Endodermal cell (in vitro differentiated cells): Measurements from ENCODE around the gene MLX. TPM values are rescaled to one million over a fixed set of nuclear protein-coding genes. Genes with fewer than 3 reads are reported as not detected.

Source experiments
- total RNA-seq, 2 donors: library from RNA; stranded (reverse); fragmentation: NEBNext Ultra II Directional in 1 of 2; extraction: Animal tissue kit (Norgen Biotek cat#: 25700) in 1 of 2; gene quantifications; 2 replicates in 1 of 2; 3 replicates in 1 of 2; pipeline ENCODE4 v1.2.1, GENCODE V29; 2021

MLX gene
- total RNA-seq, 2 donors from 2014 or later, result 37.1 to 38.5 TPM

Other genes starting within 250 kb of the MLX start
- gene STAT3, start 178.7 kb upstream of the MLX start, total RNA-seq, result 10 to 100 TPM; 27.5 to 32.4 TPM
- gene CAVIN1, start 143.8 kb upstream of the MLX start, total RNA-seq, result 1 to 10 TPM in 1 of 2 donors, under 1 TPM in 1; 0.51 to 3.1 TPM
- gene ATP6V0A1, start 108.2 kb upstream of the MLX start, total RNA-seq, result 10 to 100 TPM; 45.2 to 53.1 TPM
- 10 to 100 TPM; 29.1 to 31.5 TPM for gene NAGLU, start 30.9 kb upstream of the MLX start, total RNA-seq
- gene HSD17B1, start 14.2 kb upstream of the MLX start, total RNA-seq, result 1 to 10 TPM; 2.4 to 2.8 TPM
- gene COASY, start 5.0 kb upstream of the MLX start, total RNA-seq, result 10 to 100 TPM; 97.7 to 99.4 TPM
- gene PSMC3IP, start 10.6 kb downstream of the MLX start, total RNA-seq, result 10 to 100 TPM; 27.8 to 38.6 TPM
- gene RETREG3, start 42.3 kb downstream of the MLX start, total RNA-seq, result 10 to 100 TPM; 51.5 to 55.4 TPM
- 100 to 1,000 TPM in 1 of 2 donors, 10 to 100 TPM in 1; 94.2 to 124 TPM for gene TUBG1, start 42.6 kb downstream of the MLX start, total RNA-seq
- gene TUBG2, start 92.2 kb downstream of the MLX start, total RNA-seq, result 10 to 100 TPM; 32.4 to 38.0 TPM
- gene PLEKHH3, start 109.9 kb downstream of the MLX start, total RNA-seq, result 10 to 100 TPM; 13.7 to 24.3 TPM
- 1 to 10 TPM in 1 of 2 donors, under 1 TPM in 1; 0.70 to 1.7 TPM for gene CCR10, start 114.7 kb downstream of the MLX start, total RNA-seq
- 10 to 100 TPM in 1 of 2 donors, 1 to 10 TPM in 1; 9.9 to 18.9 TPM for gene CNTNAP1, start 115.4 kb downstream of the MLX start, total RNA-seq
- 10 to 100 TPM; 26.0 to 27.2 TPM for gene EZH1, start 177.9 kb downstream of the MLX start, total RNA-seq
- 1 to 10 TPM; 4.9 to 5.1 TPM for gene RAMP2, start 194.1 kb downstream of the MLX start, total RNA-seq
- gene VPS25, start 206.3 kb downstream of the MLX start, total RNA-seq, result 100 to 1,000 TPM; 114 to 126 TPM
- 1 to 10 TPM; 2.1 to 3.3 TPM for gene WNK4, start 213.5 kb downstream of the MLX start, total RNA-seq
- gene COA3, start 231.6 kb downstream of the MLX start, total RNA-seq, result 10 to 100 TPM; 64.6 to 67.8 TPM
- gene CNTD1, start 231.8 kb downstream of the MLX start, total RNA-seq, result not detected